ENCODE measurements around the gene XPO5. TPM values are rescaled to one million over a fixed set of nuclear protein-coding genes. Genes with fewer than 3 reads are reported as not detected.

Gene XPO5
- total RNA-seq, 4 donors from 2014 or later = 17.6 to 34.9 (median 26.5) TPM

Small RNA genes lying within 50 kb of the gene (small RNA-seq; reads per million reads assigned to genes)
- gene RF00426 = 0 reads per million in 4 donors
- gene RNU6-1113P = 0 reads per million in 4 donors

Other genes with a start within 250 kb of the XPO5 start
- 10 to 100 TPM in 1 of 4 donors, 1 to 10 TPM in 3; 5.6 to 13.5 (median 8.1) TPM for gene ZNF318, start 206.4 kb downstream of the XPO5 start, total RNA-seq
- gene ABCC10, start 148.5 kb downstream of the XPO5 start, total RNA-seq = 10 to 100 TPM; 10.8 to 23.9 (median 19.3) TPM
- 10 to 100 TPM in 2 of 4 donors, 1 to 10 TPM in 2; 8.3 to 24.8 (median 12.6) TPM for gene DLK2, start 120.5 kb downstream of the XPO5 start, total RNA-seq
- 10 to 100 TPM in 3 of 4 donors, 1 to 10 TPM in 1; 9.5 to 20.2 (median 10.9) TPM for gene TJAP1, start 98.5 kb downstream of the XPO5 start, total RNA-seq
- gene LRRC73, start 65.7 kb downstream of the XPO5 start, total RNA-seq = under 1 TPM in 3 of 4 donors, not detected in 1; 0.38 to 0.83 (median 0.64) TPM
- 10 to 100 TPM; 50.5 to 73.5 (median 71.8) TPM for gene YIPF3, start 59.1 kb downstream of the XPO5 start, total RNA-seq
- 10 to 100 TPM; 14.7 to 34.3 (median 25.9) TPM for gene POLR1C, start 58.9 kb downstream of the XPO5 start, total RNA-seq
- gene POLH, start 147 bp upstream of the XPO5 start, total RNA-seq = 10 to 100 TPM in 3 of 4 donors, 1 to 10 TPM in 1; 5.3 to 14.8 (median 12.4) TPM
- gene GTPBP2, start 53.2 kb upstream of the XPO5 start, total RNA-seq = 10 to 100 TPM; 24.3 to 52.4 (median 48.6) TPM
- gene MAD2L1BP, start 59.8 kb upstream of the XPO5 start, total RNA-seq = 10 to 100 TPM; 14.4 to 31.9 (median 22.7) TPM
- gene RSPH9, start 69.0 kb upstream of the XPO5 start, total RNA-seq = under 1 TPM in 2 of 4 donors, not detected in 2; 0.15 to 0.38 TPM
- 10 to 100 TPM; 43.7 to 57.4 (median 51.4) TPM for gene MRPS18A, start 111.8 kb upstream of the XPO5 start, total RNA-seq
- gene VEGFA, start 194.2 kb upstream of the XPO5 start, total RNA-seq = 100 to 1,000 TPM in 2 of 4 donors, 10 to 100 TPM in 2; 28.0 to 107 (median 80.8) TPM